ENCODE measurements around the gene ADAMTS8. TPM values are rescaled to one million over a fixed set of nuclear protein-coding genes. Genes with fewer than 3 reads are reported as not detected.
A peak's percentile ranks its signal among the peaks of the same experiment; 100 is the strongest.
"Not testable (repeated sequence)": the region's sequence is repeated elsewhere in the genome, so short reads cannot be mapped to it uniquely, and the experiment has no call there.

ADAMTS8 gene
- total RNA-seq, 6 experiments from 2014 or later: not detected

GRCh38 chr11:130448039-130448415 lies 19.6 kb upstream of the ADAMTS8 start:
- no peak for DNase-seq
- peaks cover 28% of the 10 kb centered on the region for H3K4me1 Mint-ChIP-seq (ENCODE audit: low read depth)
- TF ChIP-seq, protein P1, sequence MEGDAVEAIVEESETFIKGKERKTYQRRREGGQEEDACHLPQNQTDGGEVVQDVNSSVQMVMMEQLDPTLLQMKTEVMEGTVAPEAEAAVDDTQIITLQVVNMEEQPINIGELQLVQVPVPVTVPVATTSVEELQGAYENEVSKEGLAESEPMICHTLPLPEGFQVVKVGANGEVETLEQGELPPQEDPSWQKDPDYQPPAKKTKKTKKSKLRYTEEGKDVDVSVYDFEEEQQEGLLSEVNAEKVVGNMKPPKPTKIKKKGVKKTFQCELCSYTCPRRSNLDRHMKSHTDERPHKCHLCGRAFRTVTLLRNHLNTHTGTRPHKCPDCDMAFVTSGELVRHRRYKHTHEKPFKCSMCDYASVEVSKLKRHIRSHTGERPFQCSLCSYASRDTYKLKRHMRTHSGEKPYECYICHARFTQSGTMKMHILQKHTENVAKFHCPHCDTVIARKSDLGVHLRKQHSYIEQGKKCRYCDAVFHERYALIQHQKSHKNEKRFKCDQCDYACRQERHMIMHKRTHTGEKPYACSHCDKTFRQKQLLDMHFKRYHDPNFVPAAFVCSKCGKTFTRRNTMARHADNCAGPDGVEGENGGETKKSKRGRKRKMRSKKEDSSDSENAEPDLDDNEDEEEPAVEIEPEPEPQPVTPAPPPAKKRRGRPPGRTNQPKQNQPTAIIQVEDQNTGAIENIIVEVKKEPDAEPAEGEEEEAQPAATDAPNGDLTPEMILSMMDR (IDR thresholded peaks at IDR 0.05): no peak
- H3K9me3 Mint-ChIP-seq: no peaks in the 10 kb centered on the region
- H3K27me3 Mint-ChIP-seq (ENCODE audit: insufficient read depth): peaks cover 5% of the 10 kb centered on the region
- H3K36me3 Mint-ChIP-seq (ENCODE audit: low read depth): no peaks in the 10 kb centered on the region
- no peak overlapping the region for H3K27ac Mint-ChIP-seq
- H3K4me3 Mint-ChIP-seq: peak overlapping the region; percentile 85

DNA sequence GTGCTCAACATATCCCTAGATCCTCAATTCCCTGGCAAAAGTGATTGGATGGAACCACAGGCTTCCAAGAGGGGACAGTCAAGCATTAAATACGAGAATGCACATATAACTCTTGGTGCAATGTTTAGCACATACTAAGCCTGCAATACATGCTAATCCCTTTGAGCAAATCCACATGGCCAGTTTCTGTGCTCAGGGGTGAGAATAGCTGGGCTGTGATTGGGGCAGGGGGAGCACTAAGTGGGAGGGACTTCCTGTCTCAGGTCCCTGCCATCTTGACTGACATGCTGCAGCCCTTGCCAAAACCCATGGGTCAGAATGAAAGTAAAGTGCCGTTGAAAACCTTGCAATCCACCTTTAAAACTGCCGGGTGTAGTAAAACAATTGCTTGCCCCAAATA lies 17.4 kb upstream of the ADAMTS8 start:
- Mint-ChIP-seq H3K4me1 (ENCODE audit: low read depth) (peaks cover 34% of the 10 kb centered on the region), H3K4me3 (no peak overlapping the region), H3K27me3 (ENCODE audit: insufficient read depth) (peaks cover 6% of the 10 kb centered on the region), H3K27ac (no peak overlapping the region), H3K9me3 (no peaks in the 10 kb centered on the region), H3K36me3 (ENCODE audit: low read depth) (no peaks in the 10 kb centered on the region)
- TF ChIP-seq, protein P1 (IDR thresholded peaks at IDR 0.05): no peak
- no peak for DNase-seq

DNA sequence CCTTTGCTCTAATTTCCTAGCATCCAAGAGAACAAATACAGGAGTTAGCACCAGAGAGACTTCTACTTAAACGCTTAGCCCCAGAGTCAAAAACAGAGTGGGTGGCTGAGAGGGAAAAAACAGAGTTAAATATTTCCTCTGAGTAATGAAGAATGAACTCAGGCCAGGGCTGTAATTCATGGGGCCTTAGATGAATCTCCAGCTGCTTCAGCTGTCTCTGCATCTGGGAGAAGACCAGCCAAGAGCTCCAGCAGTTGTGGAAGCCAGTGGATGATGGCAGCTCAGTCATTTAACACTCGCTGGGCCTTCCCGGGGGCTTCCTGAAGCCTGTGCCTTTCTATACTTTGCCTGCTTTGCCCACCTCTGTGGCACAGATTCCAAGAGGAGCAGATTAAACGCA lies 14.3 kb upstream of the ADAMTS8 start:
- Mint-ChIP-seq H3K4me3 (no peak overlapping the region), H3K4me1 (ENCODE audit: low read depth) (peaks cover 20% of the 10 kb centered on the region), H3K27me3 (ENCODE audit: insufficient read depth) (peaks cover 4% of the 10 kb centered on the region), H3K36me3 (ENCODE audit: low read depth) (no peaks in the 10 kb centered on the region), H3K27ac (no peak overlapping the region), H3K9me3 (no peaks in the 10 kb centered on the region)
- DNase-seq: no peak
- TF ChIP-seq, protein P1 (IDR thresholded peaks at IDR 0.05): no peak

- Mint-ChIP-seq H3K27me3 (ENCODE audit: insufficient read depth) (peaks cover 4% of the 10 kb centered on the region), H3K4me1 (ENCODE audit: low read depth) (peaks cover 20% of the 10 kb centered on the region), H3K9me3 (no peaks in the 10 kb centered on the region), H3K27ac (no peak overlapping the region), H3K36me3 (ENCODE audit: low read depth) (no peaks in the 10 kb centered on the region), H3K4me3 (no peak overlapping the region)
- TF ChIP-seq, protein P1 (IDR thresholded peaks at IDR 0.05): no peak
- DNase-seq: no peak
Observed at GRCh38 chr11:130441719-130442118, 13.3 kb upstream of the ADAMTS8 start.

- Mint-ChIP-seq H3K27me3 (ENCODE audit: insufficient read depth) (peaks cover 4% of the 10 kb centered on the region), H3K4me3 (no peak overlapping the region), H3K36me3 (ENCODE audit: low read depth) (no peaks in the 10 kb centered on the region), H3K4me1 (ENCODE audit: low read depth) (peaks cover 20% of the 10 kb centered on the region), H3K27ac (no peak overlapping the region), H3K9me3 (no peaks in the 10 kb centered on the region)
- DNase-seq: no peak
- TF ChIP-seq, protein P1 (IDR thresholded peaks at IDR 0.05): no peak
Observed at GRCh38 chr11:130439876-130440275, 11.5 kb upstream of the ADAMTS8 start.

GRCh38 chr11:130439160-130439519 lies 10.7 kb upstream of the ADAMTS8 start:
- no peak for DNase-seq
- H3K27ac Mint-ChIP-seq: no peak overlapping the region
- H3K4me1 Mint-ChIP-seq (ENCODE audit: low read depth): peaks cover 20% of the 10 kb centered on the region
- TF ChIP-seq, protein P1 (IDR thresholded peaks at IDR 0.05): no peak
- peaks cover 4% of the 10 kb centered on the region for H3K27me3 Mint-ChIP-seq (ENCODE audit: insufficient read depth)
- H3K9me3 Mint-ChIP-seq: no peaks in the 10 kb centered on the region
- H3K36me3 Mint-ChIP-seq (ENCODE audit: low read depth): no peaks in the 10 kb centered on the region
- no peak overlapping the region for H3K4me3 Mint-ChIP-seq

DNA sequence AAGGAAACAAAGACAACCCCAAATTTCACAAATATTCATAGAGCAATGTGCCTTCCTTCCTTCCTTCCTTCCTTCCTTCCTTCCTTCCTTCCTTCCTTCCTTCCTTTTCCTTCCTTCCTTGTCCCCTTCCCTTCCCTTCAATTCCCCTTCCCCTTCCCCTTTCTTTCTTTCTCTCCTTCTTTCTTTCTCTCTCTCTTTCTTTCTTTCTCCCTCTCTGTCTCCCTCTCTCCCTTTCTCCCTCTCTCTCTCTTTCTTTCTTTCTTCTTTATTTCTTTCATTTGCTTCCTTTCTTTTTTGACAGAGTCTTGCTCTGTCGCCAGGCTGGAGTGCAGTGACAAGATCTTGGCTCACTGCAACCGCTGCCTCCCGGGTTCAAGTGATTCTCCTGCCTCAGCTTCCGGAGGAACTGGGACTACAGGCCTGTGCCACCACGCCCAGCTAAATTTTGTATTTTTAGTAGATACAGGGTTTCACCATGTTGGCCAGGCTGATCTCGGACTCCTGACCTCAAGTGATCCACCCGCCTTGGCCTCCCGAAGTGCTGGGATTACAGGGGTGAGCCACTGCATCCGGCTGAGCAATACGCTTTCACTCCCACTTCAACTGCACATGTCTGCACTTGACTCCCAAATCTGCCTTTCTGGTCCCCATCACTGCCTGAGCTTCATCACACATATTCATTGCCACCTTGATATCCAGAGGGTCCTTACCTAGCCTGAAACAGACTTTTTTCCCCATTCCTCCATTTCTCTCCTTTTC lies 10.2 kb upstream of the ADAMTS8 start:
- H3K27ac Mint-ChIP-seq; H3K27me3 Mint-ChIP-seq (ENCODE audit: insufficient read depth): not testable (repeated sequence)
- peaks cover 20% of the 10 kb centered on the region for H3K4me1 Mint-ChIP-seq (ENCODE audit: low read depth)

More for the DNA sequence above, 10.2 kb upstream of the ADAMTS8 start:
- not testable (repeated sequence) for H3K36me3 Mint-ChIP-seq (ENCODE audit: low read depth); DNase-seq; H3K9me3 Mint-ChIP-seq; H3K4me3 Mint-ChIP-seq

Measured in HFFc6 (cell line).